Heart left ventricle (tissue), 16 donors: ENCODE data around the gene OR2M3. TPM values are rescaled to one million over a fixed set of nuclear protein-coding genes. Genes with fewer than 3 reads are reported as not detected.

ENCODE experiments used
- ATAC-seq, 4 donors: fragments of 200-7000 bp; cut with Tn5 transposase; one replicate each; pipeline ENCODE4 v1.9.1; 2020 to 2022; ENCODE audit warnings: moderate library complexity in 4 of 4, mild to moderate bottlenecking in 3 of 4, moderate number of reproducible peaks in 1 of 4
- DNase-seq, 5 donors: peaks; one replicate each; pipeline ENCODE4 v3.0.0-alpha.2; 2020
- H3K27ac ChIP-seq, 12 donors: fragments of 200-600 bp; sonication (generic) in 4 of 12; one replicate each; pipeline versions ENCODE4 v1.5.0 to v1.8.0; 2016 to 2022; ENCODE audit warnings: mild to moderate bottlenecking in 2 of 12
- H3K27me3 ChIP-seq, 9 donors: fragments of 200-600 bp; sonication (generic) in 2 of 9; one replicate each; pipeline versions ENCODE4 v1.5.1 to v1.8.0; 2016 to 2022; ENCODE audit warnings: mild to moderate bottlenecking in 3 of 9
- H3K36me3 ChIP-seq, 9 donors: fragments of 200-600 bp; sonication (generic) in 2 of 9; one replicate each; pipeline versions ENCODE4 v1.5.0 to v1.8.0; 2018 to 2022; ENCODE audit warnings: mild to moderate bottlenecking in 2 of 9
- H3K4me1 ChIP-seq, 12 donors: fragments of 200-600 bp; sonication (generic) in 4 of 12; one replicate each; pipeline versions ENCODE4 v1.5.0 to v1.8.0; 2016 to 2022; ENCODE audit warnings: mild to moderate bottlenecking in 3 of 12
- H3K4me3 ChIP-seq, 12 donors: fragments of 200-600 bp; sonication (generic) in 4 of 12; one replicate each; pipeline versions ENCODE4 v1.5.0 to v1.8.0; 2017 to 2022; ENCODE audit warnings: mild to moderate bottlenecking in 9 of 12, moderate library complexity in 4 of 12
- H3K9me3 ChIP-seq, 12 donors: fragments of 200-600 bp; sonication (generic) in 4 of 12; one replicate each; pipeline versions ENCODE4 v1.5.0 to v1.8.0; 2016 to 2022; ENCODE audit warnings: mild to moderate bottlenecking in 1 of 12
- CTCF ChIP-seq, 12 donors: fragments of 200-600 bp; sonication (generic) in 4 of 12; IDR thresholded peaks; one replicate each; pipeline versions ENCODE4 v1.5.0 to v1.8.0; 2018 to 2022; ENCODE audit warnings: antibody characterized with exemption in 12 of 12, mild to moderate bottlenecking in 5 of 12
- POLR2A ChIP-seq, 2 donors: fragments of 450-650 bp; IDR thresholded peaks; one replicate each; pipeline ENCODE4 v1.6.1; 2017; ENCODE audit warnings: antibody characterized with exemption in 2 of 2, mild to moderate bottlenecking in 2 of 2, moderate library complexity in 2 of 2
- WGBS, 4 donors: extraction: QIAGEN DNeasy Blood & Tissue Kit in 2 of 4; methylation state at CpG; one replicate each; pipeline versions ENCODE4 v1.1.5 to v1.1.7; 2013 to 2018; 5-methylcytosine and 5-hydroxymethylcytosine counted together
- intact Hi-C, 10 donors: fragments of 100-400 bp; cut with DNase I; formaldehyde crosslinking; loops; one replicate each; pipeline versions ENCODE4 v1.11.1 to v1.14.2; 2022
- long read RNA-seq, 3 donors: library from polyadenylated mRNA; unstranded; transcript quantifications; one replicate each; pipeline ENCODE4 v2.0.0, GENCODE V29; 2020 to 2021
- polyA plus RNA-seq, 2 donors: library from polyadenylated mRNA; stranded (reverse); fragments of 200-250 nt; gene quantifications; one replicate each; pipeline ENCODE4 v1.2.3, GENCODE V29; 2013
- total RNA-seq, 9 donors: library from RNA; depleted of rRNA in 2 of 9; stranded (reverse); fragments of >200 nt in 2 of 9; fragmentation: NEBNext Ultra II Directional in 3 of 9; extraction: Animal tissue kit (Norgen Biotek cat#: 25700) in 3 of 9; gene quantifications; one replicate each; pipeline versions ENCODE4 v1.1.0 to v1.2.4, GENCODE V29; 2016 to 2023
- donor health status: ischemic (EF 13 %, LVEDD 7.1; RV severe dilation, severe dysfunction).
- donor health status: healthy with polysubstance abuse.
- donor health status: DM: no; HTN: yes; CAD: no.
- donor health status: DM: no; HTN: no; CAD: no.
- donor health status: ischemic (EF 25% LVEDD 6.9; RV normal size, moderate dysfunction).
- donor health status: ischemic (EF 25% LVEDD 5.7; RV mildly dilated, moderate dysfunction).
- donor health status: healthy.
- donor health status: DM: yes; HTN: yes; CAD: no.
- donor health status: ischemic (EF 35%, LVEDD 5.7; RV mildly dilated, moderate dysfunction).
- donor health status: nonischemic (EF 11% LVEDD 7.7; RV severe dilation, severe dysfunction).
- donor health status: DM: yes; HTN: yes; CAD: no.
- donor health status: PGD.
- donor health status: ischemic (EF 29% LVEDD 5.4; RV normal size, mild dysfunction).
- donor health status: nonischemic (EF 23%, LVEDD 6.1; RV moderate dilation, normal function).

Gene OR2M3, protein sequence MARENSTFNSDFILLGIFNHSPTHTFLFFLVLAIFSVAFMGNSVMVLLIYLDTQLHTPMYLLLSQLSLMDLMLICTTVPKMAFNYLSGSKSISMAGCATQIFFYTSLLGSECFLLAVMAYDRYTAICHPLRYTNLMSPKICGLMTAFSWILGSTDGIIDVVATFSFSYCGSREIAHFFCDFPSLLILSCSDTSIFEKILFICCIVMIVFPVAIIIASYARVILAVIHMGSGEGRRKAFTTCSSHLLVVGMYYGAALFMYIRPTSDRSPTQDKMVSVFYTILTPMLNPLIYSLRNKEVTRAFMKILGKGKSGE
- total RNA-seq (not detected), polyA plus RNA-seq (not detected)
- long read RNA-seq, donor 1 = 0 reads
- long read RNA-seq, donor 2 = 0 reads
- long read RNA-seq, donor 3 = 0 reads

DNA sequence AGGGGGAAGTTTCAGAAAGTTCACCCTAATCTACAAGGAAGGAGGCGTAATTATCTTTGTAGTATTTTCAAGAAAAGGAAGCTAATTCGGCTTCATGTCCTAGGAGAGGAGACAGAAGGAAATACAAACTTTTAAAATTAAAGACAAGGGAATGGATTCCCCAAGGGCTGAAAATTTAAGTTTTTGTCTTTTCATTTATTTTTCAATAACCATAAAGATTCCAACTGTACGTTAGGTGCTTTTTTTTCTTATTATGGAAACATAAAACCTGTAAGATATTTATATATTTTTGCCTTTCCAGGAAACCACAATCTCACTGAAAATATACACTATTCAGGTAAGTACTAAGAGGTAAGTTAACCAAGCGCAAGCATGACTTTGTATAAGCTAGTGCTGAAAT lies at the start of gene OR2M3:
OR2M3 (plus strand) TSS at position 301 of the 400 bp plus-strand sequence. CDS start 5,803 bp downstream, outside the sequence.
- Histone ChIP-seq H3K27ac (no peak within 1 kb of the TSS), H3K9me3 (peaks cover 0 to 15% (median 0%) of the 10 kb centered on the region in 12 donors), H3K4me1 (no peaks in the 10 kb centered on the region), H3K36me3 (no peaks in the 10 kb centered on the region), H3K27me3 (no peaks in the 10 kb centered on the region), H3K4me3 (no peak within 1 kb of the TSS)
- 42 to 50% (median 46%) methylated on average over 4 of the region's 4 CpGs for WGBS, 4 donors
- intact Hi-C loops = no loop called here
- TF ChIP-seq POLR2A (IDR thresholded peaks at IDR 0.05) = no peak
- TF ChIP-seq CTCF (IDR thresholded peaks at IDR 0.05) = no peak
- DNase-seq (no peak), ATAC-seq (no peak)

DNA sequence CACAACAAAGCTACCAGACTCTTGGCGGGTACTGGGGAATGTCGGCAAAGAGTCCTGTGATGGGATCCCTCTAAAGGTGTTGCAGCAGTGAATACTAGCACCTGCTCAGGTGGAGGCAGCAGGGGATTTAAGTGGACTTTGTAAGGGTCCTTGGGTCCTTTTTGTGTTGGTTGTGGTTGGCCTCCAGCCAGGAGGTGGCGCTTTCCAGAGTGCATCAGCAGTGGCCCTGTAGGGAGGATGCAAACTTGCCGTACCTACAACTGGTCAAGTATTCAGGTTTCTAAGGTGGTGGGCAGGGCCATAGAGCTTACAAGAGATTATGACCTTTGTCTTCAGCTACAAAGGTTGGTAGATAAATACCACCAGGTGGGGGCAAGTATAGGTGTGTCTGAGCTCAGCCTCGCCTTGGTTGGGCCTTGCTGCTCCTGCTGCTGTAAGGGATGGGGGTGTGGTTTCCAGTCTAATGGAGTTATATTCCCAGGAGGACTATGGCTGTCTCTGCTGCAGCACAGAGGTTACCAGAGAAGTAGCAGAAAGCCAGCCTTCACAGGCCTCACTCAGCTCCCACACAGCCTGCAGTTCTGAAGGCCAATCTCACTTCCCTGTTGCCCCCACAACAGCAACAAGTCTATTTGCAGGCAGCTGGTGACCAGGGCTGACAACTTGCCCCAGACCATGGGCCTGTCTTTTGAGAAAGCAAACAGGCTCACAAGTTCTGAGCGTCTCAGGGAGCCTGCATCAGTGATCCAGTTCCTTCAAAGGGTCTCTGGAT lies 44.8 kb upstream of the OR2M3 start:
- peaks cover 0 to 17% (median 4%) of the 10 kb centered on the region in 12 donors for H3K9me3 ChIP-seq
- no peak for TF ChIP-seq POLR2A (IDR thresholded peaks at IDR 0.05)
- no peak for TF ChIP-seq CTCF (IDR thresholded peaks at IDR 0.05)
- H3K36me3 ChIP-seq = no peaks in the 10 kb centered on the region
- H3K27me3 ChIP-seq = no peaks in the 10 kb centered on the region
- DNase-seq = no peak
- no peak overlapping the region for H3K4me3 ChIP-seq
- H3K27ac ChIP-seq = no peak overlapping the region
- no peak for ATAC-seq
- H3K4me1 ChIP-seq = no peaks in the 10 kb centered on the region
- WGBS, 4 donors = 71 to 82% (median 75%) methylated on average over 6 of the region's 6 CpGs
- intact Hi-C loops = no loop called here

GRCh38 chr1:248155927-248156326 lies 41.1 kb upstream of the OR2M3 start:
- Histone ChIP-seq H3K4me3 (no peak overlapping the region), H3K27me3 (no peaks in the 10 kb centered on the region), H3K36me3 (no peaks in the 10 kb centered on the region), H3K4me1 (no peaks in the 10 kb centered on the region), H3K9me3 (no peaks in the 10 kb centered on the region), H3K27ac (no peak overlapping the region)
- 37 to 82% (median 58%) methylated on average over 1 of the region's 1 CpG for WGBS, 4 donors
- TF ChIP-seq POLR2A (IDR thresholded peaks at IDR 0.05) (no peak), CTCF (IDR thresholded peaks at IDR 0.05) (no peak)
- DNase-seq (no peak), ATAC-seq (no peak)
- intact Hi-C loops = no loop called here

DNA sequence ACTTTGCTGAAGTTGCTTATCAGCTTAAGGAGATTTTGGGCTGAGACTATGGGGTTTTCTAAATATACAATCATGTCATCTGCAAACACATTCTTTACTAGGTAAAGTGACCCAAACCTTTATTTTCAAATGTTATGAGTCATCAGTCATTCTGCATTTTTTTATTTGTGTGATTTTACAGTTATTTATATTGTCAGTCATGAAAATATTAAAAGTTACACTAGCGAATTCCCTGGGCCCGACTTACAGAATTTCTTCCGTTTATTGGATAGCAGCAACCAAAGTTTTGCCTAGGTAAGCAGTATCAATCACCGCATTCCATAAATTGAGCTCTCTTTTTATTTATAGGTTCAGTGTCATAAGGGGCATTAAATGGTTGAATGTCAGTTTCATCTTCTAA lies 38.3 kb upstream of the OR2M3 start:
- no peak for DNase-seq
- WGBS, 4 donors = 84 to 90% (median 86%) methylated on average over 4 of the region's 4 CpGs
- no peak for ATAC-seq
- H3K27ac ChIP-seq = no peak overlapping the region
- no peaks in the 10 kb centered on the region for H3K4me1 ChIP-seq
- intact Hi-C loops = no loop called here
- no peaks in the 10 kb centered on the region for H3K9me3 ChIP-seq
- TF ChIP-seq POLR2A (IDR thresholded peaks at IDR 0.05) = no peak
- no peak for TF ChIP-seq CTCF (IDR thresholded peaks at IDR 0.05)
- H3K4me3 ChIP-seq = no peak overlapping the region
- no peaks in the 10 kb centered on the region for H3K36me3 ChIP-seq
- no peaks in the 10 kb centered on the region for H3K27me3 ChIP-seq
